K562 treated with DMSO at 1 percent for 48 hours (cell line): ENCODE data around the gene CALCA. TPM values are rescaled to one million over a fixed set of nuclear protein-coding genes. Genes with fewer than 3 reads are reported as not detected.

ENCODE experiments used
- total RNA-seq: library from RNA; unstranded; fragments of 300-600 nt; gene quantifications from 2 replicates; pipeline ENCODE4 v1.2.3, GENCODE V29; 2022; ENCODE audit warnings: low replicate concordance; ENCODE audit errors: extremely low read depth

CALCA gene, protein sequence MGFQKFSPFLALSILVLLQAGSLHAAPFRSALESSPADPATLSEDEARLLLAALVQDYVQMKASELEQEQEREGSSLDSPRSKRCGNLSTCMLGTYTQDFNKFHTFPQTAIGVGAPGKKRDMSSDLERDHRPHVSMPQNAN
- total RNA-seq: not detected in 2 replicates

GRCh38 chr11:14971865-14972580, at the start of gene CALCA:
Gene CALCA (minus strand): TSS chr11:14972351. CDS start chr11:14971192, 1,159 bp downstream.

Other genes starting within 250 kb of the CALCA start
- not detected in 2 replicates for gene CYP2R1, start 80.1 kb downstream of the CALCA start, total RNA-seq
- gene CALCB, start 101.2 kb upstream of the CALCA start, total RNA-seq: not detected in 2 replicates
- gene INSC, start 142.6 kb upstream of the CALCA start, total RNA-seq: not detected in 2 replicates